Upper lobe of left lung (tissue), 6 donors: ENCODE results near the gene SKOR1. TPM values are rescaled to one million over a fixed set of nuclear protein-coding genes. Genes with fewer than 3 reads are reported as not detected.
A peak's percentile ranks its signal among the peaks of the same experiment; 100 is the strongest.

Experiments
- ATAC-seq, 2 donors: fragments of 200-7000 bp; cut with Tn5 transposase; one replicate each; pipeline ENCODE4 v1.9.1; 2022; ENCODE audit warnings: mild to moderate bottlenecking in 2 of 2, moderate library complexity in 2 of 2; ENCODE audit not compliant: low FRiP score in 2 of 2
- DNase-seq, 2 donors: peaks; one replicate each; pipeline ENCODE4 v3.0.0-alpha.2; 2019 to 2020
- H3K27ac ChIP-seq, 4 donors: fragments of 200-600 bp; sonication (generic); one replicate each; pipeline ENCODE4 v1.5.1; 2016 to 2019
- H3K27me3 ChIP-seq, 4 donors: fragments of 200-600 bp; sonication (generic); one replicate each; pipeline ENCODE4 v1.5.1; 2017 to 2019
- H3K36me3 ChIP-seq, 4 donors: fragments of 200-600 bp; sonication (generic); one replicate each; pipeline ENCODE4 v1.5.1; 2016 to 2019
- H3K4me1 ChIP-seq, 4 donors: fragments of 200-600 bp; sonication (generic); one replicate each; pipeline ENCODE4 v1.5.1; 2018 to 2019
- H3K4me3 ChIP-seq, 4 donors: fragments of 200-600 bp; sonication (generic); one replicate each; pipeline ENCODE4 v1.5.1; 2017 to 2019; ENCODE audit warnings: mild to moderate bottlenecking in 2 of 4, moderate library complexity in 1 of 4
- H3K9me3 ChIP-seq, 4 donors: fragments of 200-600 bp; sonication (generic); one replicate each; pipeline ENCODE4 v1.5.1; 2018 to 2019
- CTCF ChIP-seq, 6 experiments: fragments of 450-650 bp in 4 of 6; fragments of 200-600 bp in 2 of 6; sonication (generic) in 2 of 6; IDR thresholded peaks; one replicate each; pipeline ENCODE4 v1.5.1; 2016 to 2019; ENCODE audit warnings: antibody characterized with exemption in 6 of 6
- EP300 ChIP-seq, 4 donors: sonication (generic); formaldehyde crosslinking; IDR thresholded peaks; one replicate each; pipeline ENCODE4 v1.5.1; 2017; ENCODE audit warnings: antibody characterized with exemption in 4 of 4, control low read depth in 2 of 4
- POLR2A ChIP-seq, 4 donors: fragments of 450-650 bp; IDR thresholded peaks; one replicate each; pipeline ENCODE4 v1.5.1; 2016 to 2017; ENCODE audit warnings: antibody characterized with exemption in 4 of 4, mild to moderate bottlenecking in 2 of 4
- POLR2AphosphoS5 ChIP-seq, 2 donors: sonication (generic); formaldehyde crosslinking; IDR thresholded peaks; one replicate each; pipeline ENCODE4 v1.5.1; 2017; ENCODE audit warnings: antibody characterized with exemption in 2 of 2
- WGBS, 2 donors: methylation state at CpG; one replicate each; pipeline ENCODE4 v1.1.5; 2017 to 2018; 5-methylcytosine and 5-hydroxymethylcytosine counted together
- total RNA-seq, 6 donors: library from RNA; depleted of rRNA in 4 of 6; stranded (reverse); fragments of >200 nt in 4 of 6; gene quantifications; one replicate each; pipeline versions ENCODE4 v1.1.0 to v1.2.1, GENCODE V29; 2016 to 2021
- donor health status: DM: no; HTN: no; CAD: no; lungs with moderate emphysema.
- donor health status: DM: no; HTN: yes; CAD: no; lungs with severe emphysema.

The SKOR1 gene
- total RNA-seq, 6 donors from 2014 or later, result 0.44 to 4.2 (median 0.63) TPM

DNA sequence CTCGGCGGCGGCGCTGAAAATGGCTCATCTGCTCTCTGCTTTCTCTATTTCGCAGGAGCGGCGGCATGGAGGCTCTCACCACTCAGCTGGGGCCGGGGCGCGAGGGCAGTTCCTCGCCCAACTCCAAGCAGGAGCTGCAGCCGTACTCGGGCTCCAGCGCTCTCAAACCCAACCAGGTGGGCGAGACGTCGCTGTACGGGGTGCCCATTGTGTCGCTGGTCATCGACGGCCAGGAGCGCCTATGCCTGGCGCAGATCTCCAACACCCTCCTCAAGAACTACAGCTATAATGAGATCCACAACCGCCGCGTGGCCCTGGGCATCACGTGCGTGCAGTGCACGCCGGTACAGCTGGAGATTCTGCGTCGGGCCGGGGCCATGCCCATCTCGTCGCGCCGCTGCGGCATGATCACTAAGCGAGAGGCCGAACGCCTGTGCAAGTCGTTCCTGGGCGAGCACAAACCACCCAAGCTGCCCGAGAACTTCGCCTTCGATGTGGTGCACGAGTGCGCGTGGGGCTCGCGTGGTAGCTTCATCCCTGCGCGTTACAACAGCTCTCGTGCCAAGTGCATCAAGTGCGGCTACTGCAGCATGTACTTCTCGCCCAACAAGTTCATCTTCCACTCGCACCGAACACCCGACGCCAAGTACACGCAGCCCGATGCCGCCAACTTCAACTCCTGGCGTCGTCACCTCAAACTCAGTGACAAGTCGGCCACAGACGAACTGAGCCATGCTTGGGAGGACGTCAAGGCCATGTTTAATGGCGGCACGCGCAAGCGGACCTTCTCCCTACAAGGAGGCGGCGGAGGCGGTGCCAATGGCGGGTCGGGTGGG lies 790 bp downstream of the SKOR1 start:
- Histone ChIP-seq H3K9me3 (no peaks in the 10 kb centered on the region), H3K27me3 (peaks cover 2 to 99% (median 68%) of the 10 kb centered on the region in 4 donors), H3K4me1 (peaks cover 52 to 89% (median 59%) of the 10 kb centered on the region in 4 donors), H3K27ac (no peak overlapping the region), H3K4me3 (peak overlapping the region in 2 of 4 donors; percentile 11 to 29), H3K36me3 (no peaks in the 10 kb centered on the region)
- DNase-seq, result peak in 1 of 2 donors; percentile 79
- no peak for TF ChIP-seq CTCF (IDR thresholded peaks at IDR 0.05)
- no peak for TF ChIP-seq POLR2A (IDR thresholded peaks at IDR 0.05)
- no peak for TF ChIP-seq EP300 (IDR thresholded peaks at IDR 0.05)
- no peak for TF ChIP-seq POLR2AphosphoS5 (IDR thresholded peaks at IDR 0.05)
- no peak for ATAC-seq
- WGBS, 2 donors, result 16% methylated on average over 27 of the region's 77 CpGs; no CpG with 5 or more reads in 1 of the 2 donors

GRCh38 chr15:67826717-67827561 lies 1.6 kb downstream of the SKOR1 start:
- Histone ChIP-seq H3K27ac (no peak overlapping the region), H3K36me3 (no peaks in the 10 kb centered on the region), H3K27me3 (peaks cover 2 to 99% (median 66%) of the 10 kb centered on the region in 4 donors), H3K4me3 (no peak overlapping the region), H3K4me1 (peaks cover 52 to 81% (median 58%) of the 10 kb centered on the region in 4 donors), H3K9me3 (no peaks in the 10 kb centered on the region)
- 16% methylated on average over 18 of the region's 88 CpGs; no CpG with 5 or more reads in 1 of the 2 donors for WGBS, 2 donors
- DNase-seq, result peak in 1 of 2 donors; percentile 79
- no peak for ATAC-seq
- no peak for TF ChIP-seq POLR2A (IDR thresholded peaks at IDR 0.05)
- no peak for TF ChIP-seq EP300 (IDR thresholded peaks at IDR 0.05)
- no peak for TF ChIP-seq CTCF (IDR thresholded peaks at IDR 0.05)
- no peak for TF ChIP-seq POLR2AphosphoS5 (IDR thresholded peaks at IDR 0.05)

- peaks cover 2 to 99% (median 68%) of the 10 kb centered on the region in 4 donors for H3K27me3 ChIP-seq
- TF ChIP-seq POLR2A (IDR thresholded peaks at IDR 0.05), result no peak
- ATAC-seq (peak in 1 of 2 donors; percentile 3), DNase-seq (peak in 1 of 2 donors; percentile 83)
- H3K9me3 ChIP-seq, result no peaks in the 10 kb centered on the region
- peak overlapping the region in 1 of 4 donors; percentile 22 for H3K4me3 ChIP-seq
- no peaks in the 10 kb centered on the region for H3K36me3 ChIP-seq
- 5% methylated on average over 30 to 33 of the region's 91 CpGs for WGBS, 2 donors
- H3K27ac ChIP-seq, result no peak overlapping the region
- H3K4me1 ChIP-seq, result peaks cover 49 to 78% (median 57%) of the 10 kb centered on the region in 4 donors
These were observed 2.4 kb downstream of the SKOR1 start for GRCh38 chr15:67827562-67828277.

DNA sequence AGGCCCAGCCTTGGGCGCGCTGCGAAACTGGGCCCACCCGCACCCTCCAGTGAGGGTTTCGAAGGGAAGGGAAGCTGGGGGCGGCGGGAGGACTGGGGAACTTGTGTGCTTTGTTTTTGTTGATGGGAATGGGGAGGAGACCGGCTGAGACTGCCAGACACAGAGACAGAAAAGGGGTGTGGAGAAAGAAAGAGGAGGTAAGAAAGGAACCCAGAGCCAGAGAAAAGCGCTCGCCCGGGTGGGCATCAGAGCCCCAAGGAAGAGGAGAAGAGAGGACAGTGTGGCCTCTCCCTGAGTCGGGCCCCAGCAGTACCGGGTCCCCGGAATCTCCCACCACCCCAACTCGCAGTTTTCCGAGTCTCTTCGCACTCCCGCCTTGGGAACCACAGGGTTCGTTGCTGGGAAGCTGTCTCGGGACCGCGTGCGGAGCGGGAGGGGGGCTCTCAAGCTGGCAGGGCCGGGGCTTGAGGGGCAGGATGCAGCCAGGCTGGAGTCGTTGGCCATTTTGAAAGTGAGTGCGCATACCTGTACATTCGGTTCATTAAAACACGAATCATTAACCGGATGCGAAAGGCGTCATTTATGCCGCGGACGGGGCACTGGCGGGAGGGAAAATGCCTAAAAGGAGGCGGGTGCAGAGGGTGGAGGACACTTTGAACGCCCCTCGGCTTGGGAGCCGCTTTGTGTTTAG lies 3.1 kb downstream of the SKOR1 start:
- ATAC-seq, result no peak
- WGBS, 2 donors, result 6 to 8% methylated on average over 38 to 40 of the region's 40 CpGs
- Histone ChIP-seq H3K27me3 (peaks cover 2 to 99% (median 65%) of the 10 kb centered on the region in 4 donors), H3K27ac (no peak overlapping the region), H3K4me3 (peak overlapping the region in 1 of 4 donors; percentile 22), H3K36me3 (no peaks in the 10 kb centered on the region), H3K4me1 (peaks cover 46 to 78% (median 58%) of the 10 kb centered on the region in 4 donors), H3K9me3 (no peaks in the 10 kb centered on the region)
- peak in 1 of 2 donors; percentile 41 for DNase-seq
- TF ChIP-seq POLR2AphosphoS5 (IDR thresholded peaks at IDR 0.05) (no peak), EP300 (IDR thresholded peaks at IDR 0.05) (no peak)

GRCh38 chr15:67828969-67829646 lies 3.8 kb downstream of the SKOR1 start:
- Histone ChIP-seq H3K36me3 (no peaks in the 10 kb centered on the region), H3K27ac (no peak overlapping the region), H3K9me3 (no peaks in the 10 kb centered on the region), H3K4me1 (peaks cover 47 to 78% (median 60%) of the 10 kb centered on the region in 4 donors), H3K27me3 (peaks cover 2 to 99% (median 61%) of the 10 kb centered on the region in 4 donors), H3K4me3 (no peak overlapping the region)
- 6 to 12% methylated on average over 28 to 49 of the region's 54 CpGs for WGBS, 2 donors
- TF ChIP-seq POLR2A (IDR thresholded peaks at IDR 0.05), result no peak
- no peak for TF ChIP-seq POLR2AphosphoS5 (IDR thresholded peaks at IDR 0.05)
- no peak for TF ChIP-seq CTCF (IDR thresholded peaks at IDR 0.05)
- TF ChIP-seq EP300 (IDR thresholded peaks at IDR 0.05), result no peak
- ATAC-seq (no peak), DNase-seq (peak in 1 of 2 donors; percentile 72)
